Left lung (tissue), 10 donors: ENCODE data around the gene PAQR8. TPM values are rescaled to one million over a fixed set of nuclear protein-coding genes. Genes with fewer than 3 reads are reported as not detected.
A peak's percentile ranks its signal among the peaks of the same experiment; 100 is the strongest.

Experiments used
- ATAC-seq: fragments of 200-7000 bp; cut with Tn5 transposase; one replicate; pipeline ENCODE4 v1.9.1; 2020; ENCODE audit warnings: moderate library complexity
- DNase-seq, 4 donors: peaks; one replicate each; pipeline ENCODE4 v3.0.0-alpha.2; 2013 to 2020
- H3K27ac ChIP-seq, 2 donors: fragments of 200-600 bp; sonication (generic) in 1 of 2; one replicate each; pipeline versions ENCODE4 v1.5.0 to v1.8.0; 2020 to 2021
- H3K27me3 ChIP-seq, 2 donors: fragments of 200-600 bp; sonication (generic) in 1 of 2; one replicate each; pipeline versions ENCODE4 v1.5.0 to v1.8.0; 2020 to 2021
- H3K36me3 ChIP-seq, 2 donors: fragments of 200-600 bp; sonication (generic) in 1 of 2; one replicate each; pipeline versions ENCODE4 v1.5.0 to v1.8.0; 2020 to 2021
- H3K4me1 ChIP-seq, 2 donors: fragments of 200-600 bp; one replicate each; pipeline ENCODE4 v1.8.0; 2021
- H3K4me3 ChIP-seq, 2 donors: fragments of 200-600 bp; sonication (generic) in 1 of 2; one replicate each; pipeline versions ENCODE4 v1.5.0 to v1.8.0; 2020 to 2021; ENCODE audit warnings: mild to moderate bottlenecking in 1 of 2
- H3K9me3 ChIP-seq, 2 donors: fragments of 200-600 bp; sonication (generic) in 1 of 2; one replicate each; pipeline versions ENCODE4 v1.5.0 to v1.8.0; 2020 to 2021
- CTCF ChIP-seq, 2 donors: fragments of 200-600 bp; sonication (generic) in 1 of 2; IDR thresholded peaks; one replicate each; pipeline versions ENCODE4 v1.5.0 to v1.8.0; 2021; ENCODE audit warnings: antibody characterized with exemption in 2 of 2
- intact Hi-C, 2 donors: fragments of 100-400 bp; cut with DNase I; formaldehyde crosslinking; loops; one replicate each; pipeline versions ENCODE4 v1.11.2 to v1.14.2; 2022
- polyA plus RNA-seq, 6 donors: library from polyadenylated mRNA; unstranded; fragments of 120-200 nt; gene quantifications; one replicate each; pipeline ENCODE4 v1.2.1, GENCODE V29; 2013; ENCODE audit not compliant: insufficient read length in 6 of 6
- total RNA-seq, 2 donors: library from RNA; stranded (reverse); fragmentation: NEBNext Ultra II Directional; extraction: Animal tissue kit (Norgen Biotek cat#: 25700); gene quantifications; one replicate each; pipeline ENCODE4 v1.2.1, GENCODE V29; 2021
- donor health status: DM: no; HTN: yes; CAD: no.
- donor health status: DM: no; HTN: no; CAD: no.

Gene PAQR8
- total and polyA plus RNA-seq, 8 donors = 9.3 to 22.9 (median 16.6) TPM

DNA sequence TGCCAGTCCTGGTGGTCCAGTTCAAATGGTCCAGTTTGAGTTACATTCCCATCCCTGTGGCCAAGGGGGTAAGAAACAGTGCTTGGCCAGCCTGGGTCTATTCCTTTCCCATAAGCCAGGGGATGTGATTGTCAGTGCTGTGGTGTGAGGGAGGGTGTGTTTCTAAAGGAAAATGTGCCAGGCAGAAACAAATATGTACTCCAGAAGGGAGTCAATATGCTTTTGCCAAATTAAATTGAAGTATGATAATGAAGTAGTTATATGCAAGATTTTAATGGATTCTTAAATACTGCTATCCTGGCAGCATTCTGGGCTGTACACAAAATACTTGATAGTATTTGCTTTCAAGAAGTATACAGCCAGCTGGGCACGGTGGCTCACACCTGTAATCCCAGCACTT lies 16.6 kb upstream of the PAQR8 start:
- no peak for TF ChIP-seq CTCF (IDR thresholded peaks at IDR 0.05)
- H3K9me3 ChIP-seq = no peaks in the 10 kb centered on the region
- no peak overlapping the region for H3K4me3 ChIP-seq
- H3K4me1 ChIP-seq = peaks cover 0 to 5% of the 10 kb centered on the region in 2 donors
- ATAC-seq = no peak
- no peak overlapping the region for H3K27ac ChIP-seq
- no peaks in the 10 kb centered on the region for H3K36me3 ChIP-seq
- intact Hi-C loops = no loop called here
- H3K27me3 ChIP-seq = no peaks in the 10 kb centered on the region
- no peak for DNase-seq

GRCh38 chr6:52346503-52346902 lies 15.4 kb upstream of the PAQR8 start:
- TF ChIP-seq CTCF (IDR thresholded peaks at IDR 0.05) = no peak
- H3K36me3 ChIP-seq = no peaks in the 10 kb centered on the region

DNA sequence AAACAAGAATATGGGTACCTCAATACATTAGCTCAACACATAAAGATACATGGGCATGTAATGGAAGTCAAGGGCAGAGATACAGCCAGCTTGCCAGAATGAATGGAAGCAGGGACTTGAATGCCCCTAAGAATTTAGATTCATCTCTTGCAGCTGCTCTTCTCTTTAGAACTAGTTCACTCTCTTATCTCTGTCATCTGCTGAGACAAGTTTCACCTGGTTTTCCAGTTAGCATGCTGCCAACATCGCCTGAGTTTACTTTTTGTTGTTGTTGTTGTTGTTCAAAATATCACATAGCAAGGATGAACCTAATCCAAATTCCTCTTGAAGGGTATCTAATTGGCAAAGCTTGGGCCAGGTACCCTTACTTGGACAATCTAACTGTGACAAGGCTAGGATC lies 14.1 kb upstream of the PAQR8 start:
- no peaks in the 10 kb centered on the region for H3K9me3 ChIP-seq
- no peak overlapping the region for H3K27ac ChIP-seq
- TF ChIP-seq CTCF (IDR thresholded peaks at IDR 0.05) = no peak
- H3K27me3 ChIP-seq = no peaks in the 10 kb centered on the region
- DNase-seq (no peak), ATAC-seq (no peak)
- intact Hi-C loops = no loop called here
- H3K36me3 ChIP-seq = no peaks in the 10 kb centered on the region
- peaks cover 2 to 12% of the 10 kb centered on the region in 2 donors for H3K4me1 ChIP-seq
- H3K4me3 ChIP-seq = no peak overlapping the region

More at GRCh38 chr6:52346503-52346902, 15.4 kb upstream of the PAQR8 start:
- Histone ChIP-seq H3K27me3 (no peaks in the 10 kb centered on the region), H3K4me1 (peaks cover 0 to 5% of the 10 kb centered on the region in 2 donors), H3K27ac (no peak overlapping the region), H3K4me3 (no peak overlapping the region), H3K9me3 (no peaks in the 10 kb centered on the region)
- no peak for DNase-seq
- no peak for ATAC-seq
- intact Hi-C loops = no loop called here

DNA sequence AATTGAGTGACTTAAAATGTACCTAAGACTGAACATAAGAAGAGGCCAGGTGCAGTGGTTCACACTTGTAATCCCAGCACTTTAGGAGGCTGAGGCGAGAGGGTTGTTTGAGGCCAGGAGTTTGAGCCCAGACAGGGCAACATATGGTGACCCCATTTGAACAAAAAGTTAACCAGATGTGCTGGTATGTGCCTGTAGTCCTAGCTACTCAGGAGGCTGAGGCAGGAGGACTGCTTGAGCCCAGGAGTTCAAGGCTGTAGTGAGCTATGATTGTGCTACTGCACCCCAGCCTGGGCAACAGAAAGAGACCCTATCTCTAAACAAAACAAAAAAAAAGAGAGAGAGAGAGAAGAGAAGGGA lies 10.1 kb upstream of the PAQR8 start:
- no peak for DNase-seq
- Histone ChIP-seq H3K27ac (peak overlapping the region; percentile 53 to 80), H3K9me3 (no peaks in the 10 kb centered on the region), H3K4me1 (peaks cover 7 to 20% of the 10 kb centered on the region in 2 donors), H3K27me3 (no peaks in the 10 kb centered on the region), H3K4me3 (no peak overlapping the region), H3K36me3 (no peaks in the 10 kb centered on the region)
- no peak for TF ChIP-seq CTCF (IDR thresholded peaks at IDR 0.05)
- ATAC-seq = no peak
- intact Hi-C loops = no loop called here

DNA sequence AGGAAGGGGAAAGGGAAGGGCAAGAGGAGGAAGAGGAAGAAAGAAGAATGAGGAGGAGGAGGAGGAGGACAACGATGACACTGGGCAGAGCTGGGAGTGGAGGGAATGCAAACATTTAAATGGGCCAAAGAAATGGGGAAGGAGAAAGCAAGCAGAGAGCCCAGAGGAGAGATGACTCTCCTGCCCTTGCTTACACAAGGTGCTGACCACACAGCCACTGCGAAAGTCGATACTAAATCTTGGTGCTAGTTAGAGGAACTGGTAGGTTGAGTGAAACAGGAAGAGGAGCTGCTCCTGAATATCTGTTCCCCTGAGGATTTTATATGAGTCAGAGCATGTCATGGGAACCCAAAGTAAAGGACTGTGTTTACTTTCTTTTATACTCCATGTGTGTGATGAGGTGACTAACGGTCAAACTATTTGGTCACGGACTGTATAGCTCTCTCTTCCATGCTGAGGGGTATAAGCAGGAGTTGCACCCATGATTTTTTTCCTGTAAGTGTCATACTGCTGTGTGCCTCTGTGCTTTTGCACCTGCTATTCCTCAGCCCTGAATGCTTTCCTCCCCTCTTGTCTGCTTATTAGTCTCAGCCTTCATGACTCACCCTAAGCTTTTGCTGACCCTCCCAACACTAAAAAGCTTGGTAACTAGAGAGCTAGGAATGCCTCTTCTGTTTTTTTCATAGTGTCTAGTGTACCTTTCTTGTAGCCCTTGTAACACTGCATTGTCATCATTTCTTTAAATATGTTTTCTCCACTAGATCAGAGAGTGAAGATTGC lies 9.5 kb upstream of the PAQR8 start:
- intact Hi-C loops = no loop called here
- no peaks in the 10 kb centered on the region for H3K9me3 ChIP-seq
- H3K27ac ChIP-seq = peak overlapping the region; percentile 53 to 80
- TF ChIP-seq CTCF (IDR thresholded peaks at IDR 0.05) = no peak
- H3K27me3 ChIP-seq = no peaks in the 10 kb centered on the region
- peak; percentile 91 for ATAC-seq
- peak in 1 of 4 donors; percentile 61 for DNase-seq
- no peaks in the 10 kb centered on the region for H3K36me3 ChIP-seq
- peaks cover 7 to 20% of the 10 kb centered on the region in 2 donors for H3K4me1 ChIP-seq
- H3K4me3 ChIP-seq = no peak overlapping the region
